Coronary artery (tissue), 2 donors: ENCODE results near the gene COA1.

Experiments used
- DNase-seq: peaks from one replicate; pipeline ENCODE4 v3.0.0-alpha.2; 2017; ENCODE audit warnings: low spot score
- H3K27ac ChIP-seq, 2 donors: fragments of 200-600 bp; sonication (generic); one replicate each; pipeline ENCODE4 v1.5.1; 2016 to 2019
- H3K4me3 ChIP-seq: fragments of 200-600 bp; sonication (generic); 2 replicates; pipeline ENCODE4 v1.5.1; 2016; ENCODE audit warnings: mild to moderate bottlenecking, moderate library complexity
- TF ChIP-seq, protein P1 (sequence below): fragments of 200-600 bp; sonication (generic); IDR thresholded peaks from one replicate; pipeline ENCODE4 v1.5.1; 2019; ENCODE audit warnings: antibody characterized with exemption

The COA1 gene

DNA sequence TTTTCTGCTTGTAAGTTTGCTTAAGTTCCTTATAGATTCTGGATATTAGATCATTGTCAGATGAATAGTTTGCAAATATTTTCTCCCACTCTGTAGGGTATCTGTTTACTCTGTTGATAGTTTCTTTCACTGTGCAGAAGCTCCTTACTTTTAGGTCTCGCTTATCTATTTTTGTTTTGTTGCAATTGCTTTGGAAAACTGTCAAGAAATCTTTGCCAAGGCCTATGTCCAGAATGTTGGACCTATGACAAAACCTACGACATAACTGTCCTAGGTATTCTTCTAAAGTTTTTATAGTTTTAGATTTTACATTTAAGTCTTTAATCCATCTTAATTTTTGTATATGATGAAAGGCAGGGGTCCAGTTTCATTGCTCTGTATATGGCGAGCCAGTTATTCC lies 27.4 kb downstream of the COA1 start:
- TF ChIP-seq, protein P1, sequence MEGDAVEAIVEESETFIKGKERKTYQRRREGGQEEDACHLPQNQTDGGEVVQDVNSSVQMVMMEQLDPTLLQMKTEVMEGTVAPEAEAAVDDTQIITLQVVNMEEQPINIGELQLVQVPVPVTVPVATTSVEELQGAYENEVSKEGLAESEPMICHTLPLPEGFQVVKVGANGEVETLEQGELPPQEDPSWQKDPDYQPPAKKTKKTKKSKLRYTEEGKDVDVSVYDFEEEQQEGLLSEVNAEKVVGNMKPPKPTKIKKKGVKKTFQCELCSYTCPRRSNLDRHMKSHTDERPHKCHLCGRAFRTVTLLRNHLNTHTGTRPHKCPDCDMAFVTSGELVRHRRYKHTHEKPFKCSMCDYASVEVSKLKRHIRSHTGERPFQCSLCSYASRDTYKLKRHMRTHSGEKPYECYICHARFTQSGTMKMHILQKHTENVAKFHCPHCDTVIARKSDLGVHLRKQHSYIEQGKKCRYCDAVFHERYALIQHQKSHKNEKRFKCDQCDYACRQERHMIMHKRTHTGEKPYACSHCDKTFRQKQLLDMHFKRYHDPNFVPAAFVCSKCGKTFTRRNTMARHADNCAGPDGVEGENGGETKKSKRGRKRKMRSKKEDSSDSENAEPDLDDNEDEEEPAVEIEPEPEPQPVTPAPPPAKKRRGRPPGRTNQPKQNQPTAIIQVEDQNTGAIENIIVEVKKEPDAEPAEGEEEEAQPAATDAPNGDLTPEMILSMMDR: no peak
- Histone ChIP-seq H3K4me3 (no peak overlapping the region), H3K27ac (no peak overlapping the region)
- no peak for DNase-seq

DNA sequence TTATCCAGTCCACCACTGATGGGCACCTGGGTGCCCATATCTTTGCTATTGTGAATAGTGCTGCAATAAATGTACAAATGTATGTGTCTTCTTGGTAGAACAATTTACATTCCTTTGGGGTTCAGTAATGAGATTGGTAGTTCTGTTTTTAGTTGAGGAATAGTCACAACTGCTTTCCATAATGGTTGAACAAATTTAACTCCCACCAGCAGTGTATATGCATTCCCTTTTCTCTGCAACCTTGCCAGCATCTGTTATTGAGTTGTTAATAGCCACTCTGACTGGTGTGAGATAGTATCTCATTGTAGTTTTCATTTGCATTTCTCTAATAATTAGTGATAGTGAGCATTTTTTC lies 27.8 kb downstream of the COA1 start:
- Histone ChIP-seq H3K4me3 (no peak overlapping the region), H3K27ac (no peak overlapping the region)
- no peak for DNase-seq
- TF ChIP-seq, protein P1: no peak

DNA sequence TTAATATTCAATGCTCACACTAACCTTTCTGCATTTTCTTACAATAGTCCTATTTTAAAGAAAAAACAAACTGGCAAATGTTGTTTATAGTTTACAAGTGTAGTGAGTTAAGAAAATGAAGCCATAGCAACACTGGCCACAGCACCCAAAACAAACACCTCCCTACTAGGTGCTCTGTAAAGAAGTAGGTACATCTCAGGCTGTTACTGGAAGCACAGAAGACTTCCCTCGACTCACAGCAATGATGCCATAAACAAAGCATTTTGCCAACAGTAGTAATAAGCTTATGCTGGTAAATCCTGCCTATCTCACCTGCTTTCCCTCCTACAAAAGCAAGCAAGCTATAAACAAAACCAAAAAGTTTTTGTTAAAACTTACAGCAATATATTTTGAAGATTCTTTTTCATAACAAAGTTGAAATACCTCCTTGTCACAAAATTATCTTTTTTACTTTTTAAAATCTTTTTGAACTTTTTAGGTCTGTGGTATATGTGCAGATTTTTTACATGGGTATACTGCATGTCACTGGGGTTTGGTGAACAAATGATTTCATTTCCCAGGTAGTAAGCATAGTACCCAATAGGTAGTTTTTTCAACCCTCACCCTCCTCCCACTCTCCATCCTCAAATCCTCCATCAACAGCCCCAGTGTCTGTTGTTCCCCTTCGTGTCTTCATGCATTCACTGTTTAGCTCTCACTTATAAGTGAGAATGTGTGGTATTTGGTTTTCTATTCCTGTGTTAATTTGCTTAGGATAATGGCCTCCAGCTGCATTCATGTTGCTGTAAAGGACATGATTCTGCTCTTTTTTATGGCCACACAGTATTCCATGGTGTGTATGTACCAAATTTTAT lies 28.4 kb downstream of the COA1 start:
- Histone ChIP-seq H3K27ac (no peak overlapping the region), H3K4me3 (no peak overlapping the region)
- DNase-seq: no peak
- TF ChIP-seq, protein P1: no peak

DNA sequence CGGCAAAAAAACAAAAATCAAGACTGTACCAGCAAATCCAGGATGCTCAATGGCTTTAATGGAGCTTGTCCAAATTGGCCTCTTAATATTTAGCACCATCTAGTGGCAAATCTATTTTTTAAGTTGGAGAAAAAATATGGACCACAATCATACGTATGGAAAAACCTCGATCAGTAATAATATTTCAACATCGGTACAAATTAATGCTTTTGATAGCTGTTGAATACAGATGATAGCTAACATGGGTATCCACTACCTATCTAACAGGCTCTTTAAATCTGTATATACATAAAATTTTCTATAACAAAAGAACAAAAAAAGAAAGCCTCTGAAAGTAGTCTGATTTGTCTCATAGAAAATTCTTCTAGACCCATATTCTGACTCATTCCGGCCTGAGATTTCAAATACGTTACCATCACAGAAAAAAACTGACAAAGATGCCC lies 29.2 kb downstream of the COA1 start:
- no peak for DNase-seq
- Histone ChIP-seq H3K27ac (no peak overlapping the region), H3K4me3 (no peak overlapping the region)
- TF ChIP-seq, protein P1: peak; percentile 59

DNA sequence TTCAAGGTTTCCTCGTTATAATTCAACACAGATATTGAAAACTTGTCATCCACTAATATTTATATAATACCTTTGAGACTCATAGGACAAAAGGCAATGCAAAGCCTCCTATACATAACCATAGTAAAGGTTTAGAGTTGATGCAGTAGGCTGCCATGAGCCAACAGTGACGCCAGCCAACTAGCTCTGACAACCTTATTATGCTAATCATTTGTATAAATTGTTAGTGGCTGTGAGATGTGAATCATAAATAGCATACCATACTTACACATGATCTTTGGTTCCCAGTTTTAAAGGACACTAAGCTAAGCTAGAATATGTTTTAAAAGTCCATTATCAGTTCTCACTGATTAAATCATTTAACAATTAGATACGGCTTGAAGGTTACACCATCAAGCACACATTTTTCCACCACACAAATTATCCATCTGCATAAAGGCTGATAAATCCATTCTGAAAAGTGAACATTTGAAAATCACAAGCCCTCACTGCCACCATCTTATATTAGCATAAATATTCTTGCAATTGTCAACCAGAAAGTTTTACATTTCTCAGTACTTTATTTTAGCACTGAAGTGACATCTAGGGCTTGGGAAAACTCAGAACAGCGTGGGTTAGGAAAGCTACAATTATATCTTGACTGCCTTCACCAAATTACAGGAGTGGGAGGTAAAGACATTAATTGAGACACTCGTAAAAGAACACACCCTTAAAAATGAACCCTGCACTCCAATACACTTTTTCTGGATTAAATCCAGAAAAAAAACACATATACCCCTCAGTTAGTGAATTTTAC lies 30.7 kb downstream of the COA1 start:
- DNase-seq: no peak
- Histone ChIP-seq H3K27ac (no peak overlapping the region), H3K4me3 (no peak overlapping the region)
- TF ChIP-seq, protein P1: no peak

DNA sequence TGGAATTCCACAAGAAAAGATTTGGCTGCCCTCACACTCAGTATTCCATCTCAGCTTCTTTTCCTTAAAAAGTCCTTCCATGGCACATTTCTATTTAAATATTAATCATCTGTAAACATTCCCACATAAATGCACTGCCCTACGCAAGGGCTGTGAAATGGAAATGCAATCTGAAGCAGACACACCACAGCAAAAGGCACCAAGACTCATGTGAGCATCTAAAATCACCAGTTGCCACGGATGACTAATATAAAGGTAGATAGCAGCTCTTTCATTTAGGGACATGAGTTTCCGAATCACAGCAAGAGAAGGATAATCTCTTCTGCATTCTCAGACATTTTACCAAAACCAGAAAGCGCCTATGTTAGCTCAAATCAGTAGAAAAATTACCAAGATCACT lies 31.6 kb downstream of the COA1 start:
- Histone ChIP-seq H3K27ac (no peak overlapping the region), H3K4me3 (no peak overlapping the region)
- no peak for DNase-seq
- TF ChIP-seq, protein P1: no peak

DNA sequence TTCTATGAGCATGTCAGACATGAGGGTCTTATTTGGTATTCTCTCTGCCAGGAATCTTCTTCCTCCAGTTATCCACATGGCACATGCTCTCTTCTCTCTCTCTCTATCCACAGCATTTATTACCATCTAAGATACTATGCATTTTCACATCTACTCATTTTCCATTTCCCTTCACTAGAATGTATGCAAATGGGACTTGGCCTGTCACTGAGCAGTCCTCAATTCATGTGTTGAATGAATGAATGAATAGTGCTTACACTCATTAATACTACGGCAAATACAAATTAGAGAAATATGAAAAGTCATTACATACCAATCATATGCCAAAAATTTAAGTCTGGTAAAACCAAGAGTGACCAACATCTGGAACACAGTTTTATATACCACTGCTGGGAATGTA lies 34.0 kb downstream of the COA1 start:
- no peak for DNase-seq
- H3K27ac ChIP-seq: no peak overlapping the region
- TF ChIP-seq, protein P1: no peak

More for the DNA sequence above, 34.0 kb downstream of the COA1 start:
- no peak overlapping the region for H3K4me3 ChIP-seq
